ENCODE data around the gene APOM.

GRCh38 chr6:31609519-31610406 lies 45.9 kb upstream of the APOM start:
- no peak for TF ChIP-seq HNF4G (IDR thresholded peaks at IDR 0.05)
- TF ChIP-seq EGR1 (IDR thresholded peaks at IDR 0.05; ENCODE audit: low read depth in 2 of 2), result no peak
- no peak for TF ChIP-seq CTCF (IDR thresholded peaks at IDR 0.05; ENCODE audit: low read depth, low read length, missing input control)
- TF ChIP-seq MAX (IDR thresholded peaks at IDR 0.05), result no peak
- TF ChIP-seq RXRA (IDR thresholded peaks at IDR 0.05), result no peak
- no peak for TF ChIP-seq YY1 (IDR thresholded peaks at IDR 0.05)

Data from liver (tissue), 3 donors.